IPS DF 19.7 (cell line): ENCODE measurements around the gene SH2D3A.
"Not testable (repeated sequence)": the region's sequence is repeated elsewhere in the genome, so short reads cannot be mapped to it uniquely, and the experiment has no call there.

Experiments used
- DNase-seq: peaks from one replicate; pipeline ENCODE4 v3.0.0-alpha.2; 2013; ENCODE audit warnings: low read depth, low spot score

SH2D3A gene

DNA sequence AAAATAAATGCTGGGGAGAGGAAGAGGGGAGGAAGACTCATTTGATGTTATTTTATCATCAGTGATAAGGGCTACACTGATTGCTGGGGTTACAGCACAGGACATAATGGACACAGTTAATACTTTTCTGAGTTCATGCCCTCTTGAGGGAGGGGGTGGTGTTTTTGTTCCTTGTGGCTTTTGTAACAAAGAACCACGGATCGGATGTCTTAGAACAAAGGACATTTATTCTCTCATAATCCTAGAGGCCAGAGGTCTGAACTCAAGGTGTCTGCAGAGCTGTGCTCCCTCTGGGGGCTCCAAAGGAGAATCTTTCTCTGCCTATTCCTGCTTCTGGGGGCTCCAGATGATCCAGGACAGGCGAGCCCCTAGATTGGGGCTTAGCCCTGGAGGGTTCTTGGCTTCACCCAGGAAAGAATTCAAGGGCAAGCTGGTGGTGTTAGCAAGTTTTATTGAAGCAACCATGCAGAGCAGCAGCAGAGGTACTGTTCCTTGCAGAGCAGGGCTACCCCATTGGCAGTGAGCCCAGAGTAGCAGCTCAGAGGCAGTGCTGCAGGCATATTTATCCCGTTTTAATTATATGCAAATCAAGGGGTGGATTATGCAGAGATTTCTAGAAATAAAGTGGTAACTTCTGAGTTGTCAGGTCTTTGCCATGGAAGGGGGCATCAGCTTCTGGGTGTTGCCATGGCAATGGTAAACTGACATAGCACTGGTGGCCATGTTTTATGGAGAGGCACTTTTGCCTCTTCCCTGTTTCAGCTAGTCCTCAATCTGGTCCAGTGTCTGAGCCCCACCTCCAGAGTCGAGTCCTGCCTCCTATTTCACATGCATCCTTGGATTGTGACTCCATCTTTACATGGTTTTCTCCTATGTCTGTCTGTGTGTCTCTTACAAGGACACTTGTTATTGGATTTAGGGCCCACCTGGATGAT is 23.2 kb upstream of the SH2D3A start:
- DNase-seq = no peak

GRCh38 chr19:6788896-6789295 is 21.7 kb upstream of the SH2D3A start:
- DNase-seq = no peak

- DNase-seq = no peak
Observed at GRCh38 chr19:6787393-6787792, 20.2 kb upstream of the SH2D3A start.

DNA sequence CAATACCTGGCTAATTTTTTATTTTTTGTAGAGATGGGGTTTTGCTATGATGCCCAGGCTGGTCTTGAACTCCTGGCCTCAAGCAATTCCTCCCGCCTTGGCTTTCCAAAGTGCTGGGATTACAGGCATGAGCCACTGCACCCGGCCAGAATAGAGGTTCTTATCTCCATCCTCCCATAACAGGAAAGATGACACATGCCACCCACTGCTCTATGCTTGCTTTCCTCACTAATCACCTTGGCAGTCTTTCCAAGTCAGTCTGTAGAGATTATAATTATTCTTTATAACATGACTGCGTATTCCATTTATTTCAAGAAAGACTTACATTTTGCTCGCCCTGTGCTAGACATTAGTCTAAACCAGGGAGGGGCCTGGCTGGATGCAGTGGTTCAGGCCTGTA is 12.0 kb upstream of the SH2D3A start:
- no peak for DNase-seq

GRCh38 chr19:6778386-6778785 is 11.2 kb upstream of the SH2D3A start:
- DNase-seq = no peak

DNA sequence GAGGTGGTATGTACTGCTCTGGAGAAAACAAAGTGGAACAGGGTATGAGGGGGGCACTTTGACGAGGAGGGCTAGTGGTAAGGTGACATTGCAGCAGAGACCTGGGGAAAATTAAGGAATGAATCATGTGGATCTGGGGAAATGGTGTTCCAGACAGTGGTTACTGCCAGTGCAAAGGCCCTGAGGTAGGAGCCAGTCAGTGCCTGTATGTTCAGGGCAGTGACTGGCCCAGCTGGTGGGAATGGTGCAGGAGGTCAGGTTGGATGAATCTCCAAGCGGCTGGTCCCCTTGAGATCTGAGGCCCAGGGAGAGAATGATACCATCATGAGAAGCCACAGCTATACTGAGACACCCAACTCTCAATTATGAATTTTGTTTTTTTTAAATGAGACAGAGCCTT is 10.2 kb upstream of the SH2D3A start:
- no peak for DNase-seq

DNA sequence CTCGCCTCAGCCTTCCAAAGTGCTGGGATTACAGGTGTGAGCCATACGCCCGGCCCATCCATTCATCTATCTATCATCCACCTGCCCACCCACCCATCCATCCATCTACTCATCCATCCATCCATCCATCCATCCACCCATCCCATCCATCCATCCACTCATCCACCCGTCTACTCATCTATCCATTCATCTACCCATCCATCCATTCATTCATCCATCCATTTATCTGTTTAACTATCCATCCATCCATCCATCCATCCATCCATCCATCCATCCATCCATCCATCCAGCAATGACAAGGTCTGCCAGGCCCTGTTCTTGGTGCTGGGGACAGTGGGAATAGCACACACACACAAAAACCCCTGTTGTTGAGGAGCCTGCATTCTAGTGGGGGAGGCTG is 9.8 kb upstream of the SH2D3A start:
- DNase-seq = no peak

DNA sequence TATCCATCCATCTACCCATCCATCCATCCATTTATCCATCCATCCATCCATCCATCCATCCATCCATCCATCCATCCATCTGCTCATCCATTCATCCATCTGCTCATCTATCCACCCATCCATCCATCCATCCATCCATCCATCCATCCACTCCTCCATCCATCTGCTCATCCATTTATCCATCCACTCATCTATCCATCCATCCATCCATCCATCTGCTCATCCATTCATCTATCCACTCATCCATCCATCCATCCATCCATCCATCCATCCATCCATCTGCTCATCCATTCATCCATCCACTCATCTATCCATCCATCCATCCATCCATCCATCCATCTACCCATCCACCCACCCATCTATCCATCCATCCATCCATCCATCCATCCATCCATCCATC is 8.8 kb upstream of the SH2D3A start:
- not testable (repeated sequence) for DNase-seq

GRCh38 chr19:6774821-6775707 is 7.8 kb upstream of the SH2D3A start:
- no peak for DNase-seq

DNA sequence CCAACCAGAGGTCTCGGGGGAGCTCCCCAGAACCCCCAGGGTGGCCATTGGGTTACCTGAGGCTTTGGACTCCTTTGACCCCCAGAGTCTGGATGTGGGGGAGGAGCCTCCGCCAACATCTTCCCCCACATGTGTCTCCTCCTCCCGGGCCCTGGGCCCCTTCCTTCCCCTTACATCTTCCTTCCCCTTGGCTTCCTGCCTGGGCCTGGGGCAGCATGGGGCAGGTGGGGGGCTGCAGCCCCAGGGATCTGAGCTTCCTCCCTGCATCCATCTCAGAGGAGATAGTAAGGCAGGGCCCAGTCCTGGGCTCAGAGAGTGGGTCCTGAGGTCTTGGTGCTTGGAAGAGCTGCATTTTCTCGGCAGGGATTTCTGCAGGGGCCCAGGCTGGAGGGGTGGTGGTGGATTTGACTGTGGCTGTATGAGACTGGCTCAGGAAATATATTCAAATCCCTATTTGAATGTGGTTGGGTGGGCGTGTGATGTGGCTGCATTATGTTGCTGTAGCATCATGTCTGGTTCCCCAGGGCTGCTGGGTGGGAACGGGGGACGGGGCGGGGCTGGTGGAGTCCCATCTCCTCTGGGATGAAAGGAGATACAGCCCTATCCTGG is 6.2 kb upstream of the SH2D3A start:
- DNase-seq = no peak

GRCh38 chr19:6772866-6773322 is 5.7 kb upstream of the SH2D3A start:
- DNase-seq = no peak

DNA sequence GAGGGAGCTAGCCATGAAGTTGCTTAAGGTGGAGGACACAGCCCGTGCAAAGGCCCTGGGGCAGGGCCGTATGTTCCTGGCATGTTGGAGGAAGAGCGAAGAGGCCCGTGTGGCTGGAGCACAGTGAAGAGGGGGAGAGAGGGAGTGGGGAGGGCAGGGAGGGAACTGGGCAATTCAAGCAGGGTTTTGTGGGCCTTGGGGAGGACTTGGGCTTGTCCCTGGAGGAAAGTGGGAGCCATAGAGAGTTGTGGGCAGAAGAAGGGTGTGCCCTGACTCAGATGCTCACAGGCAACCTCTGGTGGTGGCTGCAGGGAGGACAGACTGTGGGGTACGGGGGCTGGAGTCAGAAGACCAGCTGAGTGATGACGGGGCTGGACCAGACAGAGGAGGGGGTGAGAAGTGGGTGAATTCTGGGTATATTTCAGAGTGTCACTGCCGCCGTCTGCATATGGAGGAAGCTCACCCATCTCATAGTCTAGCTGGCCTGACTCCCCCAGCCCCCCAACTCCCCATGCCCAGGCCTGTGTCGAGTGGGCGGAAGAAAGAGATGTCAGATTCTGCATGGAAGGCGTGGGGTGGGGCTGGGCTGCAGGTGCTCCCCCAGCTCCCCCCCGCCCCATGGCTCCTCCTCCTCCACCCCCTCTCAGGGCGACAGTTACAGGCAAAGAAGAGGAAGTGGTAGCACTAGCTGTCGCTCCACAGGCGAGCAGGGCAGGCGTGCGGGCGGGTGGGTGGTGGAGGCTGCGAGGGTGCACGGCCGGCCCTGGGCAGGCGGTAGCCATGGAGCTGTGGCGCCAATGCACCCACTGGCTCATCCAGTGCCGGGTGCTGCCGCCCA is 5.0 kb upstream of the SH2D3A start, which contains the start of gene VAV1:
TSS of gene VAV1 (plus strand) at position 681 of the 838 bp plus-strand sequence. CDS start at position 781, 100 bp downstream.
- no peak for DNase-seq

GRCh38 chr19:6771648-6772027 is 4.4 kb upstream of the SH2D3A start:
- not testable (repeated sequence) for DNase-seq

DNA sequence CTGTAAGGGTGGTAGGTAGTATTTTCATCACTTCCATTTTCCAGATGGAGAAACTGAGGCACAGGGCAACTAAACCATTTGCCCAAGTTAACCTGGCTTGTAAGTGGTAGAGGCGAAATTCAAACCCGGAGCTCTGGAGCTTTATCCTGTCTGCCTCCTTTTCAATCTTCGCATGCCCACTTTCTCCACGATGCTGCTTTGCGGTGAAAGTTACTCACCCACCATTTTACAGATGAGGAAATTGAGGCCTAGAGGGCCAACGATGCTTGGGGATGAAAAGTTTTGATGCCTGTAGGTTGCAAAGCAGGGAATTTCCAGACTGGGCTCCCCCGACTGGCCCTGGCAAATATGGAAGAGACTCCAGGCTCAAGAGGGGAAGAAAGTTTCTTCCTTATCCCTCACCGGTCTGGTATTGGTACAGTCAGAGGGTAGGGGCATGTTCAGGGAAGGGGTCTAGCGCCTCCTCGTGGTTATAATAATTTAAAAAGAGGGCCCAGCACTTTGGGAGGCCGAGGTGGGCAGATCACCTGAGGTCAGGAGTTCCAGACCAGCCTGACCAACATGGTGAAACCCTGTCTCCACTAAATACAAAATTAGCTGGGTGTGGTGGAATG is 1.9 kb upstream of the SH2D3A start:
- DNase-seq = no peak

GRCh38 chr19:6768236-6768785 is 1.1 kb upstream of the SH2D3A start:
- no peak for DNase-seq

- DNase-seq = no peak
Observed at GRCh38 chr19:6767081-6767356, 216 bp downstream of the SH2D3A start.

DNA sequence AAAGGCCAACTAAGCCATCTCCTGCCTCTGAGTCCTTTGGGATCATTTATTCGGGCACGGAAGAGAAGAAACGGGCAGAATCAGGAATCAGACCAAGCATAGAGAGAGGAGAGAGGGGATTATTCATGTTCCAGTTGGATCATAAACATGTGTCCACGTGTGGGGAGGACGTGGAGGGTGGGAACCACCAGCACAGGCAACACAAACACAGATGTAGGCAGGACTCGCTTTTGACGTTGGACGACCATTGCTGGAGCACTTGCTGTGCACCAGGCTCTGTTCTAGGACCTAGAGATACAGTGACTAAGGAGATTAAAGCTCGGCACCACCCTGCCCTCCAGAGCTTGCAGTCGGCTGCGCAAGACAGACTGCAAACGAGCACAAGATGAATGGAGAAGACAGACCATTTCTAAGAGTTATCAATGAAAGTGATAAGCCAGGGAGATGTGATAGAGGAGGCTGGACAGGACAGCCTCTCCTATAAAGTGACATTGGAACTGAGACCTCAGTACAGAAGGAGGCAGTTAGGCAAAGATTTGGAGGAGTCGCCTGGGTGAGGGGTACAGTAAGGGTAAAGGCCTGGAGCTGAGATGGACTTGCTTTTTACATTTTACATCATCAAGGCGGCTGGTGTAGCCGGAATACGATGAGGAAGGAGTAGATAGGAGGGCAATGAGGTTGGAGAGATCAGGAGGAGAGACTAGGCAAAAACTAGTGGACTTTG is 716 bp downstream of the SH2D3A start:
- no peak for DNase-seq

DNA sequence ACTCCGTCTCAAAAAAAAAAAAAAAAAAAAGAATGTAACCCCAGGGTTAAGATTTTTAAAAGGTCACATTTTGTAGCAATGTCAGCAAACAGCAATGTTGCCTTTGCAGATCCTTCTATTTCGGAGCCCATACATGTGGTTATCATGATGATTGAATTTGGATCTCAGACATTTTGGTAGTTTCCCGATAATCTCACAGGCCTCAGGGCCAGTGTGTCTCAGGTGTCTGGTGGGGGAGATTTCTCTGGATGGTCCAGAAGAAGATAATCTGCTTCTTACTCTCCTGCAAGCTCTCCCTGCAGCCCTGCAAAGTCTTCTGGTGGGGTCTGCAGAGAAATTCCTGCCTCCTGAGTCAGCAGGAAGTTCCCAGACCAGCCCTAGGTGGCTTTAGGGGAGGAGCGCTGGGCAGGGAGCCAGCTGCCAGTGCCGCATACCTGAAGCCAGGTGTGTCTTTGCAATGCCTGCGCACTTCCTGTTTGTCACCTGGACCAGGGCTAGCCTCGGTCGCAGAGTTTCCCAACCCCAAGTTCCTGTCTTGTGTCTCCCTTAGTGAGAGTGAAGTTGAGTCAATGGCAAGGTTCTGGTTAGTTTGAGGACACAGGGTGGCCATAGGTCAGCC is 1.4 kb downstream of the SH2D3A start:
- peak; percentile 89 for DNase-seq

GRCh38 chr19:6762253-6762797 is 4.9 kb downstream of the SH2D3A start:
- not testable (repeated sequence) for DNase-seq
